ENCODE data around the gene ZFPM1. TPM values are rescaled to one million over a fixed set of nuclear protein-coding genes. Genes with fewer than 3 reads are reported as not detected.
"Not testable (repeated sequence)": the region's sequence is repeated elsewhere in the genome, so short reads cannot be mapped to it uniquely, and the experiment has no call there.

The ZFPM1 gene
- total RNA-seq, 1 experiment from 2014 or later, result 3.9 TPM

GRCh38 chr16:88516601-88517061 is 63.6 kb downstream of the ZFPM1 start:
- no peaks in the 10 kb centered on the region for H3K4me1 ChIP-seq (ENCODE audit: control insufficient read depth, insufficient read depth, low read length)
- intact Hi-C loops (cut with micrococcal nuclease; ENCODE audit: unreplicated experiment) (no loop called here), in situ Hi-C loops (cut with HindIII; ENCODE audit: low pct_unique_long_range_greater_than_20kb, low sequenced_read_pairs) (no loop called here)
- H3K36me3 ChIP-seq (ENCODE audit: control insufficient read depth, insufficient read depth, low read length), result no peaks in the 10 kb centered on the region
- no peak for TF ChIP-seq TCF7L2 (IDR thresholded peaks at IDR 0.05; ENCODE audit: low read depth, low read length)
- TF ChIP-seq CTCF (IDR thresholded peaks at IDR 0.05), result no peak
- no peak for TF ChIP-seq REST (IDR thresholded peaks at IDR 0.05; ENCODE audit: insufficient read depth in 1 of 2, low read depth in 2 of 2, low read length in 1 of 2)
- TF ChIP-seq POLR2AphosphoS5 (IDR thresholded peaks at IDR 0.05; ENCODE audit: low read depth, low read length), result no peak
- TF ChIP-seq SIN3A (IDR thresholded peaks at IDR 0.05; ENCODE audit: borderline replicate concordance, insufficient read depth, low read depth, low read length), result no peak
- no peak for ATAC-seq
- ChIA-PET CTCF (no interaction called here), POLR2A (no interaction called here)
- H3K9me3 ChIP-seq (ENCODE audit: control insufficient read depth, insufficient read depth, low read depth, low read length), result no peaks in the 10 kb centered on the region
- H3K27me3 ChIP-seq (ENCODE audit: control insufficient read depth, insufficient read depth, low read length), result no peaks in the 10 kb centered on the region
- no peak for DNase-seq (ENCODE audit: low read depth, low spot score)
- no TSS peak for BruUV-seq (replicated peaks)
- H3K27ac ChIP-seq (ENCODE audit: low read length), result no peak overlapping the region
- no peak overlapping the region for H3K4me3 ChIP-seq (ENCODE audit: low read depth in 2 of 2, low read length in 2 of 2)

GRCh38 chr16:88517208-88517774 is 64.2 kb downstream of the ZFPM1 start:
- H3K9me3 ChIP-seq (ENCODE audit: control insufficient read depth, insufficient read depth, low read depth, low read length); H3K4me1 ChIP-seq (ENCODE audit: control insufficient read depth, insufficient read depth, low read length); in situ Hi-C loops (cut with HindIII; ENCODE audit: low pct_unique_long_range_greater_than_20kb, low sequenced_read_pairs); intact Hi-C loops (cut with micrococcal nuclease; ENCODE audit: unreplicated experiment); H3K27ac ChIP-seq (ENCODE audit: low read length); H3K4me3 ChIP-seq (ENCODE audit: low read depth in 2 of 2, low read length in 2 of 2); H3K27me3 ChIP-seq (ENCODE audit: control insufficient read depth, insufficient read depth, low read length); ATAC-seq; BruUV-seq (replicated peaks); CTCF ChIA-PET; DNase-seq (ENCODE audit: low read depth, low spot score); H3K36me3 ChIP-seq (ENCODE audit: control insufficient read depth, insufficient read depth, low read length); POLR2A ChIA-PET: not testable (repeated sequence)

- CTCF ChIA-PET; H3K36me3 ChIP-seq (ENCODE audit: control insufficient read depth, insufficient read depth, low read length); ATAC-seq; intact Hi-C loops (cut with micrococcal nuclease; ENCODE audit: unreplicated experiment); H3K4me1 ChIP-seq (ENCODE audit: control insufficient read depth, insufficient read depth, low read length); DNase-seq (ENCODE audit: low read depth, low spot score); BruUV-seq (replicated peaks); H3K4me3 ChIP-seq (ENCODE audit: low read depth in 2 of 2, low read length in 2 of 2); H3K9me3 ChIP-seq (ENCODE audit: control insufficient read depth, insufficient read depth, low read depth, low read length); H3K27ac ChIP-seq (ENCODE audit: low read length); H3K27me3 ChIP-seq (ENCODE audit: control insufficient read depth, insufficient read depth, low read length); in situ Hi-C loops (cut with HindIII; ENCODE audit: low pct_unique_long_range_greater_than_20kb, low sequenced_read_pairs): not testable (repeated sequence)
- POLR2A ChIA-PET, result interaction anchor here (0.6 kb wide), 1 partner anchor 162 kb away, joined by 3 read pairs; no protein-coding TSS in a partner anchor
Measured at GRCh38 chr16:88518411-88519111, 65.5 kb downstream of the ZFPM1 start.

Measured in Panc1 (cell line).